NB4 (cell line): Measurements from ENCODE around the gene ANKRD2.

ENCODE experiments used
- CTCF ChIP-seq: IDR thresholded peaks from one replicate; pipeline ENCODE4 v1.5.1; 2012; ENCODE audit warnings: low read depth, low read length
- MAX ChIP-seq: IDR thresholded peaks from 2 replicates; pipeline ENCODE4 v1.6.1; 2011; ENCODE audit warnings: low read depth, low read length

- TF ChIP-seq CTCF (no peak), MAX (no peak)
These were observed 22.0 kb upstream of the ANKRD2 start for GRCh38 chr10:97550336-97551149.
